C4-2B (cell line): ENCODE measurements around the gene SLC40A1.

ENCODE experiments used
- H3K27ac ChIP-seq: fragments of 450-650 bp; 2 replicates; pipeline ENCODE4 v1.5.1; 2017
- ZFX ChIP-seq: fragments of 450-650 bp; IDR thresholded peaks from 2 replicates; pipeline ENCODE4 v1.6.1; 2017
- TF ChIP-seq, protein P1 (sequence below): fragments of 450-650 bp; conservative IDR thresholded peaks from 2 replicates; pipeline ENCODE4 v1.5.1; 2017; ENCODE audit warnings: mild to moderate bottlenecking

The SLC40A1 gene

DNA sequence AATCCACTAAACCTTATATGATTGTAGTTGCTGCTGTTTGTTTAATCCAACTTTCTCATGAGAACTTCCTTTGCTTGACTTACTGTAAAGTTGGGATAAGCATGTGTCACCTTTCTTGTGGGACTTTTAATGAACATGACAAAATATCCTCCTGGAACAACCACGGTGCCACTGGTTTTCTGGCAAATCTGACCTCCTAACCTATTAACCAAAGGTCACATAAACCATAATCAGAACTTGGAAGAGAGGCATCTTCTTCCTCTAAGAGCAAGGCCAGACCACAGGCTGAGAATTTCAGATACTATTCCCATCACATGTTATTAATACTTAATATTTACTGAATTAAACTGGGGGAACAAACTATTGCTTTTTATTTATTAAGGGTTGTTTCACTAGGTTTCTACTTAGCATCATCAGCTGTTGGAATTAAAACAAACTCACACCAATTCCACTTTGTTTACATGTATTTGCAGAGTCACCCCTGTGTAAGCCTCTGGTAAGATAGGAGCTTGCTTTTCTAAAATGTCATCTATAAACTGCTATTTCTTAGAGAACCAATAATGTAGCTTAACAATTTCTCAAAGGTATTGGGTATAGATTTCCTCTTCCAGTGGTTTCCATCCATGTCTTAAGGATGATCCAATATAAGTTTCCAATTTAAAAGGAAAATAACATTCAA, 2.2 kb downstream of the SLC40A1 start:
- TF ChIP-seq ZFX: no peak
- TF ChIP-seq, protein P1, sequence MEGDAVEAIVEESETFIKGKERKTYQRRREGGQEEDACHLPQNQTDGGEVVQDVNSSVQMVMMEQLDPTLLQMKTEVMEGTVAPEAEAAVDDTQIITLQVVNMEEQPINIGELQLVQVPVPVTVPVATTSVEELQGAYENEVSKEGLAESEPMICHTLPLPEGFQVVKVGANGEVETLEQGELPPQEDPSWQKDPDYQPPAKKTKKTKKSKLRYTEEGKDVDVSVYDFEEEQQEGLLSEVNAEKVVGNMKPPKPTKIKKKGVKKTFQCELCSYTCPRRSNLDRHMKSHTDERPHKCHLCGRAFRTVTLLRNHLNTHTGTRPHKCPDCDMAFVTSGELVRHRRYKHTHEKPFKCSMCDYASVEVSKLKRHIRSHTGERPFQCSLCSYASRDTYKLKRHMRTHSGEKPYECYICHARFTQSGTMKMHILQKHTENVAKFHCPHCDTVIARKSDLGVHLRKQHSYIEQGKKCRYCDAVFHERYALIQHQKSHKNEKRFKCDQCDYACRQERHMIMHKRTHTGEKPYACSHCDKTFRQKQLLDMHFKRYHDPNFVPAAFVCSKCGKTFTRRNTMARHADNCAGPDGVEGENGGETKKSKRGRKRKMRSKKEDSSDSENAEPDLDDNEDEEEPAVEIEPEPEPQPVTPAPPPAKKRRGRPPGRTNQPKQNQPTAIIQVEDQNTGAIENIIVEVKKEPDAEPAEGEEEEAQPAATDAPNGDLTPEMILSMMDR: no peak
- no peak overlapping the region for H3K27ac ChIP-seq

DNA sequence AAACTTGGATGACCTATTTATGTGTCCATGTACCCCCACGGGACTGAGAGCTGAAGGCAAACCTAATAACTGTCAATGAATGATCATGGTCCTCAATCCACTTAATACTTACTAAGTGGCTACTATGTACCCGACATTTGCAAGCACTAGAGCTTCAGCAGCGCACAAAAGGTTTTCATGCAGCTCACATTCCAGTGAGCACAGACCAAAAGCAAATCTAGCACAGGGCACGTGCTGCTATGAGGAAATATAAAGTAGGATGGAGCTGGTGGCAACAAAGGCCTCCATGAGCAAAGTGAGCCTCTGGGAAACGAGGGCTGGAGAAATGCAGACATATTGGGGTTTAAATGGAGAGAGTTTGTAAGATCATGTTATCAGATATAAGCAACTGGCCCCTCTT, 3.5 kb downstream of the SLC40A1 start:
- TF ChIP-seq, protein P1: no peak
- TF ChIP-seq ZFX: no peak

DNA sequence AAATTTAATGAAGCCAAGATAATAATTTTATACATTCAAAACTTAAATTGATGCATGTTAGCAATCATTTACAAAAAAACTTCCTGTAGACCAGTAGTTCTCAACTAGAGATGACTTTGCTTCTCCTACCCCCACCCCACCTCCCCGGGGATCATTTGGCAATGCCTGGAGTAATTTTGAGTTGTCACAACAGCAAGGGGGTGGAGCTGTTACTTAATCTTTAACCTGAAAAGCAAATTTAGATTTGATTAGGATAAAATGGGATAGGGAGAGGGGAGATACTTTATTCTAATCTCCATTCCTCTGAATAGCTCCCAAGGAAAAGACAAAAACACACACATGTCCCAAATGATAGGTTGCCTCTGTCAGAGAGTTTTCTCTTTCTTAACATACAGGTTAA, 4.2 kb downstream of the SLC40A1 start:
- H3K27ac ChIP-seq: no peak overlapping the region
- no peak for TF ChIP-seq ZFX
- TF ChIP-seq, protein P1: no peak

More for the DNA sequence above, 3.5 kb downstream of the SLC40A1 start:
- no peak overlapping the region for H3K27ac ChIP-seq

DNA sequence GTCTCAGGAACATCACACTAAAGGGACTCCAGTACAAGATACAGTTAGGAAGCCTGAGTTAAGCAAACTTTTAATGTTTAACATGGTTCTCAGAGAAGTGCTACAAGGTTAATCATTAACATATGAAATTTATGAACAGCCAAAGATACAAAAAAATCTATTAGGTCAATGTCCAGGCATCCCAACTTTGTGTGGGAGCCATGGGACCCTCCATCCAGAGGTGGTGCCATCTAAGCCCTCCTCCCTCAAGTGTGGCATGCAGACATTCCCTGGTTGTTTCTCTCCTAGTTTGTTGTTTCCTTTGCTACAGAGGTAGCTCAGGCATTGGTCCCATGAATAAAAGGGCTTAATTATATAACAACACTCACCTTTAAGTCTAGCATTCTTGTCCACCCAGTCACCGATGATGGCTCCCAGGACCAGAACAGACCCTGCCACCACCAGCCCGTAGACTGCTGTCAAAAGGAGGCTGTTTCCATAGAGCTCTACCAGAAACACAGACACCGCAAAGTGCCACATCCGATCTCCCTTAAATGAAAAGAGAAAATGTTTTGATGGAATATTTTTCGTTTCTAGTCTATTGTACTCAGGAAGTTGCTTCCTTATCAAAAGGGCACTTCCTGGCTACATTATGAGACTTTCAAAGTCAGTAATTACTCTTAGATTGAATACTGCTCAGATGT, 5.7 kb downstream of the SLC40A1 start:
- no peak overlapping the region for H3K27ac ChIP-seq
- TF ChIP-seq ZFX: no peak
- TF ChIP-seq, protein P1: no peak

DNA sequence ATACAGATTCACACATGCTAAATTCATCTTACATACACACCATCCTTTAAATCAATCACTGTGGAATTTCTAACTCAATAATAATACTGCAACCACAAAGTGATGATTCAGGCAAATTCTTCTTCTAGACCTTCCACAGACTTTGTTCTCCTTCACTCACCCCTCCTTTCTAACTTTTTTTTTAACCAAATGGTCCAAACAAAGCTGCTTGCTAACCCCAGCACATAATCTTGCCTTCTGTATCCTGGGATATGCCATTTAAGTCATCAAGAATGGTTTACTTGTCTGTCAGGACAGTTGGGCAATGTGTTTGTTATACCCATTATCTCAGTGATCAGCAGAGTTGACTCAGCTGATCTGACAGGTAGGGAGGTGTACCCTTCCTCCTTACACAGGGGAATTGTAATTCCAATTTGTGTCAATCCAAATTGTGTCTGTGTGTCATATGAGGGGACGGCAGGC, 10.0 kb downstream of the SLC40A1 start:
- no peak overlapping the region for H3K27ac ChIP-seq
- TF ChIP-seq, protein P1: no peak
- no peak for TF ChIP-seq ZFX

DNA sequence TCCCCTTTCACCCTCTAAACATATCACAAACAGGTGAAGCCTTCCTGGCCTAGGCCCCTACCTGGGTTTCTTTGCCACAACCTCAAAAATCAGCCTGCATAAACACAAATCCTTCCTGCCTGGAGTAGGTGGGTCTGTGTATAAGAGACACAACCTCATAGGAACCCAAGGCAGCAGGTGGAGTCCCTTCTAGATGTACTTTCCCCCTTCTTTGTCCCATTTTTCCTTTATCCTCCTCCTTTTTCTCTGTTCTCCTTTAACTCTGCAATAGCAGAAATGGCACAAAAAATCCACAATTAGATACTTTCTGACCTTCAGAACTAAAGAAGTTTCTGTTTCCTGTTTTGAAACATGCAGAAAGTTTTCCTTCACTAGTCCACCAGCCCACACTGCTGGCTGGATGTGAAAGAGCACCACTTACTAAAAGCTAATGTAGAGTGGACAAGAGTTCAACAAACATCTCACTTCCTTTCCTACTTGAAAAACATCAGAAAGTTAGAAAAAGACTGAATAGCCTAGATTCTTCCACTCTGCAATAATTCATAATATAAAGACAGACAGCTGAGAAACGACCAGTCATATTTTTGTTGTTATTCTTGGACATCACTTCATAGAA, 11.2 kb downstream of the SLC40A1 start:
- TF ChIP-seq, protein P1: no peak
- TF ChIP-seq ZFX: no peak
- H3K27ac ChIP-seq: no peak overlapping the region

DNA sequence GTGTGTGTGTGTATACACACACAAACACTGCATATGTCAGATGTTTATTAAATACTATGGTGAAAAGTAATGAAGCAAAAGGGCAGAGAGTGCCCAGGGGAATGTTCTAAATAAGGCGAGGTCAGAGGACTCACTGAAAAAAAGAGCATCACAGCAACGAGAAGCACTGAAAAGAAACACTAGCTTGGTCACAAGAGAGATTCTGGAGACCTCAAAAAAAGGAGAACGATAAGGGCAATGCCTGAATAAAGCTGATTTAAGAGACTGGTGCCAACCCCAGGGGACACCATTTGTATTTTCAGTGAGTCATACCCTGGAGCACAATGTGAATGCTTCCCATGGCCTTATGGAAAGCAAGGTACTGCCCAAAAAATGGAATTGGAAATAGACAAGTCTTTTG, 14.5 kb downstream of the SLC40A1 start:
- no peak overlapping the region for H3K27ac ChIP-seq
- TF ChIP-seq ZFX: no peak
- TF ChIP-seq, protein P1: no peak
